BLaER1 (cell line): ENCODE results near the gene CCDC85A.

Experiments used
- H3K27ac ChIP-seq: shearing (Covaris generic); formaldehyde crosslinking; 2 replicates; pipeline ENCODE4 v1.8.1; 2022
- H3K27me3 ChIP-seq: shearing (Covaris generic); formaldehyde crosslinking; 2 replicates; pipeline ENCODE4 v1.8.1; 2022
- H3K36me3 ChIP-seq: shearing (Covaris generic); formaldehyde crosslinking; 2 replicates; pipeline ENCODE4 v1.8.1; 2022
- H3K4me1 ChIP-seq: shearing (Covaris generic); formaldehyde crosslinking; 2 replicates; pipeline ENCODE4 v1.8.1; 2022
- H3K4me2 ChIP-seq: shearing (Covaris generic); formaldehyde crosslinking; 2 replicates; pipeline ENCODE4 v1.8.1; 2022
- H3K4me3 ChIP-seq: shearing (Covaris generic); formaldehyde crosslinking; 2 replicates; pipeline ENCODE4 v1.8.1; 2022
- H3K9ac ChIP-seq: shearing (Covaris generic); formaldehyde crosslinking; 2 replicates; pipeline ENCODE4 v1.8.1; 2022
- H3K9me3 ChIP-seq: shearing (Covaris generic); formaldehyde crosslinking; 2 replicates; pipeline ENCODE4 v1.8.1; 2022
- H4K20me1 ChIP-seq: shearing (Covaris generic); formaldehyde crosslinking; 2 replicates; pipeline ENCODE4 v1.8.1; 2022
- Cebpa-rat ChIP-seq: shearing (Covaris generic); IDR thresholded peaks from 2 replicates; pipeline ENCODE4 v1.8.1; 2022

The CCDC85A gene

DNA sequence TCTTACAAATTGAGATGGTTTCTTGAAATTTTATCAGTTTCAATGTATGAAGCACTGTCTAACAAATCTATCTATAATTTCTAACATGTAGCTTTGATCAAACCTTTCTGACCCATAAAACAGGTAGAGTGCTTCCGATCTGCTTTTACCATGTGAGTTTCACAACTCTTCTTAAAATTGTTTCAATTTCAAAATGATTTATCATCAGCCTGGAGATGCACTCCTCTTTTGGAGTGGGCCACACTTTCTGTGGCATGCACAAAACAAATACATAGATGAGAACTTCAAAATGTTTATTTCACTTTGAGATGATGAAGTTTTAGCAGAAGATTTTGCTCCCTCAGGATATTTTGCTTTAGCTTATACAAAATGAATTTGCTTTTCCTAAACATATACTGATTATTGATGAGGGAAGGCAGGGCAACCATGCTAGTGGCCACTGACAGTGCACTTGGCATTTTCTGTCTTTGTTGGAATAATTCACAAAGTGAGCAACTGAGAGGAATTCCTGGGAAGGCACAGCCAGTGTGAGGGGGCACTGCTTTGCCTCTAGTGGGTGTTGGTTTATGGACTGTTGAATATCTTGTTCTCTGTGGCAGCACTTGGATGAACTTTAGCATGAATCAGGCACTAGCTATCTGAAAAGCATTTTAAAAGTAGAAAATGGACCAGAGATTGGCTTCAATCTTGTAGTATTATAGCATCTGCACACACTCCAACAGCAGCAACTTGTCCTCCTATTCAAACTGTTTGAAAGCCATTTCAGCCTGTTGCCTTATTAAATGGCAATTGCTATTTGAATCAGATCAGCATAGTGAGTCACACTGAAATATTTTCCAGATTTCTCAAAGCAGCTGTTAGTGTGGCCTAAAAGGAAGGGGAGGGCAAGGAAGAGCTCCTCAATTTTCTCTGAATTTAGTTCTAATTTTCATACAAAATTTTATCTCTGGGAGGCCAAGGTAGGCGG lies 193.2 kb downstream of the CCDC85A start:
- H3K4me3 ChIP-seq: no peak overlapping the region
- H3K9me3 ChIP-seq: no peaks in the 10 kb centered on the region
- no peaks in the 10 kb centered on the region for H3K27me3 ChIP-seq
- no peak overlapping the region for H3K9ac ChIP-seq
- no peaks in the 10 kb centered on the region for H3K36me3 ChIP-seq
- TF ChIP-seq Cebpa-rat: no peak
- H3K4me2 ChIP-seq: no peak overlapping the region
- H3K4me1 ChIP-seq: peaks cover 7% of the 10 kb centered on the region
- H3K27ac ChIP-seq: no peak overlapping the region
- no peaks in the 10 kb centered on the region for H4K20me1 ChIP-seq

DNA sequence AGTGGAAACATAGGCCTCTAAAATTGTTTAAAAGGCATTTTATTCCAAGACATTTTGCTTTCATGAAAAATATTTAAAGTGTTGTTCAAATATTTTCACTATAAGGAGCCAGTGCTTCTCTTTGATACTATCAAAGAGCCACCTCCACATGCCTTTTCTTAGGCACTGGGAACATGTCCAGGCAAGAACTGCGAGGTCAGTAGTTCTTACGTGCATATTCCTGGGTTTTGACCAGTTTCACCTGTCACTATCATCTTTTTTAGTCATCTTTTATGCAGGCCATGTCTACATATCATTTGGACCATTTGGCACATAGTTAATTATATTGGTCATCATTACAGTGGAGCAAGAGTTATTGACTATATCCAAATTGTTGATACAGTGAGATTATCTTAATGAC lies 195.3 kb downstream of the CCDC85A start:
- Histone ChIP-seq H3K9ac (no peak overlapping the region), H3K4me2 (no peak overlapping the region), H3K36me3 (no peaks in the 10 kb centered on the region), H3K9me3 (no peaks in the 10 kb centered on the region), H3K27ac (no peak overlapping the region), H3K27me3 (no peaks in the 10 kb centered on the region), H3K4me1 (no peaks in the 10 kb centered on the region), H3K4me3 (no peak overlapping the region), H4K20me1 (no peaks in the 10 kb centered on the region)
- no peak for TF ChIP-seq Cebpa-rat

DNA sequence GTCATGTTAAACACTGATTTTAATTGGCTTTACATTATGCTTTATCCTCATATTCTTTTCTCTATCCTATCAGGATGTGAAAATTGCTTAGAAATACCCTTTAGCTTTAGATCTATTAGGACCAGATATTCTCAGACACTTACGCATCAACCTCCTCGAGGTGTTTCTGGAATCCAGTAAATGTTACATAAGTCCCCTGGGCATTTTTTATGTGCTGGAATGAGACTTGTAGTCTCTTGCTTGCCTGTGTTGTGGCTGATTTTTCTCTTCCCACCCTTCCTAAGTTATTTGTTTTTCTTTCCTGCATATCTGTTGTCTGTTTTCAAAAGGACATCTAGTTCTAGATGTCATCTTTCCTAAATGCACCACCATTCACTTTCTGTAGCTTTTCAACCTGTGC lies 197.1 kb downstream of the CCDC85A start:
- no peak for TF ChIP-seq Cebpa-rat
- H4K20me1 ChIP-seq: no peaks in the 10 kb centered on the region
- no peak overlapping the region for H3K27ac ChIP-seq
- no peaks in the 10 kb centered on the region for H3K4me1 ChIP-seq
- H3K27me3 ChIP-seq: no peaks in the 10 kb centered on the region
- H3K9ac ChIP-seq: no peak overlapping the region
- no peak overlapping the region for H3K4me2 ChIP-seq
- H3K9me3 ChIP-seq: no peaks in the 10 kb centered on the region
- no peak overlapping the region for H3K4me3 ChIP-seq
- no peaks in the 10 kb centered on the region for H3K36me3 ChIP-seq

DNA sequence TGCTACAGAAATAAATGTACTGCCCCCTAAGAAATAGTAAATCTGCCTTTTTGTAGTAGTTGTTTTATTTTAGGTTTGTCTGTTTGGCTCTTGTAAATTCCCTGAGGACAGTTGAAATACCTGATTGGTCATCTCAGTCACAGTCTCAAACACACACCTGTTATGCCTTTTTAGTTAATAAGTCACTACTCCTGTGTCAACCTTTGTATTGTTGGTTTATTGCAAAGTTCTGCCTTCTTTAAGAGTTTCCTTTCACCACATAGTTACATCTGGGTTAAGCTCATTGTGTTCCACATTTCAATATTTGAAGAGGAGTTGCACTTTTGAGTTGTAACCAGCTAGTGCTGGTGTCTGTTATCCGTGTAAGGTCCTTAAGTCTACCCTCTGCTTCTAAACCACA lies 198.7 kb downstream of the CCDC85A start:
- TF ChIP-seq Cebpa-rat: no peak
- Histone ChIP-seq H4K20me1 (no peaks in the 10 kb centered on the region), H3K9ac (no peak overlapping the region), H3K4me2 (no peak overlapping the region), H3K27ac (no peak overlapping the region), H3K27me3 (no peaks in the 10 kb centered on the region), H3K36me3 (no peaks in the 10 kb centered on the region), H3K4me3 (no peak overlapping the region), H3K4me1 (no peaks in the 10 kb centered on the region), H3K9me3 (no peaks in the 10 kb centered on the region)

DNA sequence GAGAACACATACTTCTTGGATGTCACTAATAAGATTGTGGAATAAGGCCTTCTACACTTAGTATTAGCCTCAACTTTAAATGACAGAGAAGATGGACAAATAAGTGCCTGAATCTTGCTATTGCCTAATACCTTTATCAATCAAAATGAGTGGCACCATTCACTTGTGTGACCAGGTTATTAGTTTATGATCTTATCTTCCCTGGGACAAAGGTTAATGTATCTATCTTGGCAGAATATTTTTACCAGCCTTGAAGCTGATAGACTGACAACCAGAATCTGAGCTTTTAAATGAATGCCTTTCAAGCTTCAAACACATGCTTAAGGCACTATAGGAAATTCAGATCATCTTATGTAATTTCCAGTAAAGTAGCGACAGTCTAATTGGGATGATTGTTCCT lies 202.9 kb downstream of the CCDC85A start:
- Histone ChIP-seq H3K9ac (no peak overlapping the region), H3K36me3 (no peaks in the 10 kb centered on the region), H3K27ac (no peak overlapping the region), H3K4me2 (no peak overlapping the region), H3K4me3 (no peak overlapping the region), H3K4me1 (no peaks in the 10 kb centered on the region), H4K20me1 (no peaks in the 10 kb centered on the region), H3K27me3 (no peaks in the 10 kb centered on the region), H3K9me3 (no peaks in the 10 kb centered on the region)
- TF ChIP-seq Cebpa-rat: no peak

DNA sequence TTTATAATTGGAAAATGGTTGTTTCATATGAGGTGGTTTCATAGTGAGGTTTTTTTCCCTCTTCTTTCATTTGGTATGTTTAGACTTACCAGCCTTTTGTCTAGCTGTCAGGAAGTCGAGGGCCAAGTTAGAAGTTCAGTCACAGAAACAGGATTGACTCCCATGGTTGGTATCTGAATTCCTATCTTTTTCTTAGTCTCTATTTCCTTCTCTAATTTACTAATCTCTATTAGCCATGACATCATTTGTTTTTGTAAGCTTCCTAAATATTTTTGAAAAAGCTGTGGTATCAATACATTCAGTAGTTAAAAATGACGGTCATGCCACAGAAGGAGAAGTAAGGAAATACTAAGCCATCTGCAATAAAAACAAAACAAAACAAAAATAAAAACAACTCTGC lies 206.9 kb downstream of the CCDC85A start:
- Histone ChIP-seq H3K4me2 (no peak overlapping the region), H3K4me1 (no peaks in the 10 kb centered on the region), H3K36me3 (no peaks in the 10 kb centered on the region), H3K27ac (no peak overlapping the region), H3K9me3 (no peaks in the 10 kb centered on the region), H3K27me3 (no peaks in the 10 kb centered on the region), H3K4me3 (no peak overlapping the region), H3K9ac (no peak overlapping the region), H4K20me1 (no peaks in the 10 kb centered on the region)
- TF ChIP-seq Cebpa-rat: no peak

DNA sequence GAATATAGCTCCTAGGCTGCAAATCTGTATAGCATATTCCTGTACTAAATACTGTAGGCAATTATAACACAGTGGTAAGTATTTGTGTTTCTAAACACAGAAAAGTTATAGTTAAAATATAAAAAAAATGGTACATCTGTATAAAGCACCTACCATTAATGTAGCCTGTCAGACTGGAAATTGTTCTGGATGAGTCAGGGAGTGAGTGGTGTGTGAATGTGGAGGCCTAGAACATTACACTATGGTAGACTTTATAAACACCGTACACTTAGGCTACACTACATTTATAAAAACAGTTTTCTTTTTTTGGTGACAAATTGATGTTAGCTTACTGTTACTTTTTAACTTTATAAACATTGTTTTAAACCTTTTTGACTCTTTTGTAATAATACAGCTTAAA lies 226.3 kb downstream of the CCDC85A start:
- H3K9ac ChIP-seq: no peak overlapping the region
- no peaks in the 10 kb centered on the region for H3K27me3 ChIP-seq
- H4K20me1 ChIP-seq: no peaks in the 10 kb centered on the region
- no peaks in the 10 kb centered on the region for H3K36me3 ChIP-seq
- TF ChIP-seq Cebpa-rat: no peak
- H3K4me3 ChIP-seq: no peak overlapping the region
- H3K27ac ChIP-seq: no peak overlapping the region
- no peaks in the 10 kb centered on the region for H3K9me3 ChIP-seq
- no peaks in the 10 kb centered on the region for H3K4me1 ChIP-seq
- no peak overlapping the region for H3K4me2 ChIP-seq

DNA sequence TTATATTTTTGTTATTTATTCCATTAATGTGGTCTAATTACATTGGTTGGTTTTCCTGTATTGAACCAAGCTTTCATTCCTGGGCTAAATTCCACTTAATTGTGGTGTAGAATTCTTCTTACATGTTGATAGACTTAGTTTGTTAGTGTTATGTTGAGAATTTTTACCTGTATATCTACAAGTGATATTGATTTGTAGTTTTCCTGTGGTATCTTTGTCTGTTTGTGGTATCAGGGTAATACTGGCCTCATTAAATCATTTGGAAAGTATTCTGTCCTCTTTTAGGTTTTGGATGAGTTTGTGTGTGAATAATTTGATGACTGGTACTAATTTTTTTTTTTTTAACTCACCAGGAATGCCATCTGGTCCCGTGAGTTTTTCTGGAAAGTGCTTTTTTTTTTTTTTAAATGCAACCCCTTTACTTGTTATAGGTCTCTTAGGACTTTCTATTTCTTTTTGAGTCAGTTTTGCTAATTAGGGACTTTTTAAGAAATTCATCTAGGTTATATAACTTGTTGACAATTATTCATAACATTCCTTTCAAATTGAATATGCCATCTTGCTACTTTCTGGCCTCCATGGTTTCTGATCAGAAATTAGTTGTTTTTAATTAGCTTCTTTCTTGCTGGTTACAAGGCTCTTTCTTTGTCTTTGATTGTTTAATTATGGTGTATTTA lies 232.8 kb downstream of the CCDC85A start:
- H3K27ac ChIP-seq: no peak overlapping the region
- no peak overlapping the region for H3K9ac ChIP-seq
- H3K4me2 ChIP-seq: no peak overlapping the region
- no peaks in the 10 kb centered on the region for H3K36me3 ChIP-seq
- no peak for TF ChIP-seq Cebpa-rat
- no peaks in the 10 kb centered on the region for H4K20me1 ChIP-seq
- no peaks in the 10 kb centered on the region for H3K4me1 ChIP-seq
- H3K4me3 ChIP-seq: no peak overlapping the region
- no peaks in the 10 kb centered on the region for H3K9me3 ChIP-seq
- no peaks in the 10 kb centered on the region for H3K27me3 ChIP-seq
